ENCODE results near the gene C10orf88.

DNA sequence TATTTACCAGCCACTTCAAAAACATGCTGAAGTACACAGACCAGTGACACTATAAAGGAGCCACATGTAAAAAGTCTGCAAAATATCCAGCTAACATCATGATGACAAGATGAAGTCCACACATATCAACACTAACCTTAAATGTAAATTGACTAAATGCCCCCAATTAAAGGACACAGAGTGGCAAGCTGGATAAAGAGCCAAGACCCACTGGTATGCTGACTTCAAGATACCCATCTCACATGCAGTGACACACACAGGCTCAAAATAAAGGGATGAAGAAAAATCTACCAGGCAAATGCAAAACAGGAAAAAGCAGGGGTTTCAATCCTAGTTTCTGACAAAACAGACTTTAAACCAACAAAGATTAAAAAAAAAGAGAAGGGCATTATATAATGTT, 12.9 kb upstream of the C10orf88 start:
- no peak for TF ChIP-seq EZH2 (IDR thresholded peaks at IDR 0.05; ENCODE audit: low read depth, unreplicated experiment)
- TF ChIP-seq, protein P1, sequence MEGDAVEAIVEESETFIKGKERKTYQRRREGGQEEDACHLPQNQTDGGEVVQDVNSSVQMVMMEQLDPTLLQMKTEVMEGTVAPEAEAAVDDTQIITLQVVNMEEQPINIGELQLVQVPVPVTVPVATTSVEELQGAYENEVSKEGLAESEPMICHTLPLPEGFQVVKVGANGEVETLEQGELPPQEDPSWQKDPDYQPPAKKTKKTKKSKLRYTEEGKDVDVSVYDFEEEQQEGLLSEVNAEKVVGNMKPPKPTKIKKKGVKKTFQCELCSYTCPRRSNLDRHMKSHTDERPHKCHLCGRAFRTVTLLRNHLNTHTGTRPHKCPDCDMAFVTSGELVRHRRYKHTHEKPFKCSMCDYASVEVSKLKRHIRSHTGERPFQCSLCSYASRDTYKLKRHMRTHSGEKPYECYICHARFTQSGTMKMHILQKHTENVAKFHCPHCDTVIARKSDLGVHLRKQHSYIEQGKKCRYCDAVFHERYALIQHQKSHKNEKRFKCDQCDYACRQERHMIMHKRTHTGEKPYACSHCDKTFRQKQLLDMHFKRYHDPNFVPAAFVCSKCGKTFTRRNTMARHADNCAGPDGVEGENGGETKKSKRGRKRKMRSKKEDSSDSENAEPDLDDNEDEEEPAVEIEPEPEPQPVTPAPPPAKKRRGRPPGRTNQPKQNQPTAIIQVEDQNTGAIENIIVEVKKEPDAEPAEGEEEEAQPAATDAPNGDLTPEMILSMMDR (conservative IDR thresholded peaks at IDR 0.05; ENCODE audit: low read depth in 2 of 2), result no peak
- no peak for TF ChIP-seq POLR2AphosphoS5 (IDR thresholded peaks at IDR 0.05; ENCODE audit: low read depth)
- no peak for TF ChIP-seq EZH2phosphoT487 (IDR thresholded peaks at IDR 0.05; ENCODE audit: unreplicated experiment)
- TF ChIP-seq, protein P2, sequence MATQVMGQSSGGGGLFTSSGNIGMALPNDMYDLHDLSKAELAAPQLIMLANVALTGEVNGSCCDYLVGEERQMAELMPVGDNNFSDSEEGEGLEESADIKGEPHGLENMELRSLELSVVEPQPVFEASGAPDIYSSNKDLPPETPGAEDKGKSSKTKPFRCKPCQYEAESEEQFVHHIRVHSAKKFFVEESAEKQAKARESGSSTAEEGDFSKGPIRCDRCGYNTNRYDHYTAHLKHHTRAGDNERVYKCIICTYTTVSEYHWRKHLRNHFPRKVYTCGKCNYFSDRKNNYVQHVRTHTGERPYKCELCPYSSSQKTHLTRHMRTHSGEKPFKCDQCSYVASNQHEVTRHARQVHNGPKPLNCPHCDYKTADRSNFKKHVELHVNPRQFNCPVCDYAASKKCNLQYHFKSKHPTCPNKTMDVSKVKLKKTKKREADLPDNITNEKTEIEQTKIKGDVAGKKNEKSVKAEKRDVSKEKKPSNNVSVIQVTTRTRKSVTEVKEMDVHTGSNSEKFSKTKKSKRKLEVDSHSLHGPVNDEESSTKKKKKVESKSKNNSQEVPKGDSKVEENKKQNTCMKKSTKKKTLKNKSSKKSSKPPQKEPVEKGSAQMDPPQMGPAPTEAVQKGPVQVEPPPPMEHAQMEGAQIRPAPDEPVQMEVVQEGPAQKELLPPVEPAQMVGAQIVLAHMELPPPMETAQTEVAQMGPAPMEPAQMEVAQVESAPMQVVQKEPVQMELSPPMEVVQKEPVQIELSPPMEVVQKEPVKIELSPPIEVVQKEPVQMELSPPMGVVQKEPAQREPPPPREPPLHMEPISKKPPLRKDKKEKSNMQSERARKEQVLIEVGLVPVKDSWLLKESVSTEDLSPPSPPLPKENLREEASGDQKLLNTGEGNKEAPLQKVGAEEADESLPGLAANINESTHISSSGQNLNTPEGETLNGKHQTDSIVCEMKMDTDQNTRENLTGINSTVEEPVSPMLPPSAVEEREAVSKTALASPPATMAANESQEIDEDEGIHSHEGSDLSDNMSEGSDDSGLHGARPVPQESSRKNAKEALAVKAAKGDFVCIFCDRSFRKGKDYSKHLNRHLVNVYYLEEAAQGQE (IDR thresholded peaks at IDR 0.05; ENCODE audit: unreplicated experiment), result no peak
- no peak for TF ChIP-seq CREB1 (CRISPR knock-in tag; IDR thresholded peaks at IDR 0.05; ENCODE audit: low read depth)
- no peak for TF ChIP-seq NANOG (IDR thresholded peaks at IDR 0.05; ENCODE audit: borderline replicate concordance)
- TF ChIP-seq, protein P3, sequence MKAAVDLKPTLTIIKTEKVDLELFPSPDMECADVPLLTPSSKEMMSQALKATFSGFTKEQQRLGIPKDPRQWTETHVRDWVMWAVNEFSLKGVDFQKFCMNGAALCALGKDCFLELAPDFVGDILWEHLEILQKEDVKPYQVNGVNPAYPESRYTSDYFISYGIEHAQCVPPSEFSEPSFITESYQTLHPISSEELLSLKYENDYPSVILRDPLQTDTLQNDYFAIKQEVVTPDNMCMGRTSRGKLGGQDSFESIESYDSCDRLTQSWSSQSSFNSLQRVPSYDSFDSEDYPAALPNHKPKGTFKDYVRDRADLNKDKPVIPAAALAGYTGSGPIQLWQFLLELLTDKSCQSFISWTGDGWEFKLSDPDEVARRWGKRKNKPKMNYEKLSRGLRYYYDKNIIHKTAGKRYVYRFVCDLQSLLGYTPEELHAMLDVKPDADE (IDR thresholded peaks at IDR 0.05), result no peak
- TF ChIP-seq JUNB (IDR thresholded peaks at IDR 0.05; ENCODE audit: unreplicated experiment), result no peak
- TF ChIP-seq ZNF114 (CRISPR knock-in tag; IDR thresholded peaks at IDR 0.05), result no peak
